ENCODE results near the gene TFDP3. TPM values are rescaled to one million over a fixed set of nuclear protein-coding genes. Genes with fewer than 3 reads are reported as not detected.

The TFDP3 gene
- total RNA-seq, 2 donors from 2014 or later: 2.9 TPM; not detected in 1

DNA sequence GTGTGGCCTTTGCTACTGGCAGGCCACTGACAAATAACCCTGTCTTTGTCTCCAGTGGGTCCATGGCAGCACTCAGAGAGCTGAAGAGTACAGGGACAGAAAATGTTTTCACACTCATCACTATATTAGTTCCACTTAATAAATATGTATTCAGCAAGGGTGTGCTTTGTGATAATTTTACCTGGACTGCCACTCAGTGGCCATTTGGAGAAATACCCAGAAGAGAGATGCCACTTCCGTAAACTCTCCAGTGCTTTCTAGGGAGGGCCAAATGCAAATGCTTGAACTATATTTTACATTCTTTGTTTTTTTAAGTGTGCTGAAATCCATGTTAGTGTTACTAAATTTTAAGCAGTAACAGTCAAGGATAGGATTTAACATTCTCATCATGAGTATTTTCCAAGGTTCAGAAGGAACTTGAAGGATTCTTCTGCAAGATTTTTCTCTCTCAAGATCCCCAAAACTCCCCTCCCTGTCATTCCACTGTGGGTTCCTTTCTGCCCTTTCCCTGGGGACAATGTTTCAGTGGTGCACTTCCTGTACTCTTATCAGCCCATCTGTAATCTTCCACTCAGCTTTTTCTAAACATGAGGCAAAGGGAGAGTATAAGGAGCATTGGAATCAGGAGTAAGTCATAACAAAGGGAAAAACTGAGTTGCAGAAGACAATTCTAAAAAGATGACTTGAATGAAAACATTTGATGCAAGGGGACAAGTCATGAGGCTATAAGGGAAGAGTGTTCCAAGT lies 46.0 kb downstream of the TFDP3 start:
- Histone ChIP-seq H3K9me3 (no peaks in the 10 kb centered on the region), H3K4me3 (no peak overlapping the region), H3K27ac (no peak overlapping the region), H3K4me1 (replicated peaks) (no peaks in the 10 kb centered on the region), H3K36me3 (no peaks in the 10 kb centered on the region), H3K27me3 (replicated peaks; ENCODE audit: insufficient read depth) (no peaks in the 10 kb centered on the region)
- DNase-seq (ENCODE audit: low spot score): no peak
- no peak for TF ChIP-seq POLR2A (IDR thresholded peaks at IDR 0.05)
- TF ChIP-seq, protein P1, sequence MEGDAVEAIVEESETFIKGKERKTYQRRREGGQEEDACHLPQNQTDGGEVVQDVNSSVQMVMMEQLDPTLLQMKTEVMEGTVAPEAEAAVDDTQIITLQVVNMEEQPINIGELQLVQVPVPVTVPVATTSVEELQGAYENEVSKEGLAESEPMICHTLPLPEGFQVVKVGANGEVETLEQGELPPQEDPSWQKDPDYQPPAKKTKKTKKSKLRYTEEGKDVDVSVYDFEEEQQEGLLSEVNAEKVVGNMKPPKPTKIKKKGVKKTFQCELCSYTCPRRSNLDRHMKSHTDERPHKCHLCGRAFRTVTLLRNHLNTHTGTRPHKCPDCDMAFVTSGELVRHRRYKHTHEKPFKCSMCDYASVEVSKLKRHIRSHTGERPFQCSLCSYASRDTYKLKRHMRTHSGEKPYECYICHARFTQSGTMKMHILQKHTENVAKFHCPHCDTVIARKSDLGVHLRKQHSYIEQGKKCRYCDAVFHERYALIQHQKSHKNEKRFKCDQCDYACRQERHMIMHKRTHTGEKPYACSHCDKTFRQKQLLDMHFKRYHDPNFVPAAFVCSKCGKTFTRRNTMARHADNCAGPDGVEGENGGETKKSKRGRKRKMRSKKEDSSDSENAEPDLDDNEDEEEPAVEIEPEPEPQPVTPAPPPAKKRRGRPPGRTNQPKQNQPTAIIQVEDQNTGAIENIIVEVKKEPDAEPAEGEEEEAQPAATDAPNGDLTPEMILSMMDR (IDR thresholded peaks at IDR 0.05): peak in 2 of 4 experiments; percentile 9 to 31
- WGBS: 35% methylated on average over 1 of the region's 1 CpG
- intact Hi-C loops (cut with DNase I): no loop called here

Small RNA genes lying within 50 kb of the gene (small RNA-seq; reads per million reads assigned to genes)
- gene RNU1-115P: 0 reads per million in 2 donors

Other genes with a start within 250 kb of the TFDP3 start
- 1 to 10 TPM in 1 of 2 donors, not detected in 1; 4.5 TPM for gene USP26, start 121.2 kb downstream of the TFDP3 start, total RNA-seq
- 10 to 100 TPM in 1 of 2 donors, 1 to 10 TPM in 1; 8.0 to 15.2 TPM for gene GPC4, start 197.1 kb upstream of the TFDP3 start, total RNA-seq